Left ventricle myocardium inferior (tissue), 1 donor: ENCODE measurements around the gene PTGS1. TPM values are rescaled to one million over a fixed set of nuclear protein-coding genes. Genes with fewer than 3 reads are reported as not detected.

ENCODE experiments used
- DNase-seq: peaks from one replicate; pipeline ENCODE4 v3.0.0-alpha.2; 2020
- H3K27ac ChIP-seq: fragments of 200-600 bp; replicated peaks from 2 replicates; pipeline ENCODE4 v1.8.0; 2021
- H3K27me3 ChIP-seq: fragments of 200-600 bp; 2 replicates; pipeline ENCODE4 v1.8.0; 2021; ENCODE audit warnings: low read depth
- H3K36me3 ChIP-seq: fragments of 200-600 bp; 2 replicates; pipeline ENCODE4 v1.8.0; 2021
- H3K4me1 ChIP-seq: fragments of 200-600 bp; 2 replicates; pipeline ENCODE4 v1.8.0; 2021
- H3K4me3 ChIP-seq: fragments of 200-600 bp; 2 replicates; pipeline ENCODE4 v1.8.0; 2021; ENCODE audit warnings: mild to moderate bottlenecking, moderate library complexity
- H3K9me3 ChIP-seq: fragments of 200-600 bp; replicated peaks from 2 replicates; pipeline ENCODE4 v1.8.0; 2021
- intact Hi-C: fragments of 100-400 bp; cut with micrococcal nuclease; formaldehyde crosslinking; loops from one replicate; pipeline ENCODE4 v1.11.0; 2022
- total RNA-seq: library from RNA; stranded (reverse); fragmentation: NEBNext Ultra II Directional; extraction: Animal tissue kit (Norgen Biotek cat#: 25700); gene quantifications from one replicate; pipeline ENCODE4 v1.2.1, GENCODE V29; 2021
- TF ChIP-seq, protein P1 (sequence below): fragments of 200-600 bp; IDR thresholded peaks from 2 replicates; pipeline ENCODE4 v1.8.0; 2021; ENCODE audit warnings: antibody characterized with exemption, mild to moderate bottlenecking, borderline replicate concordance
- donor health status: DM: no; HTN: yes; CAD: no; lungs with severe emphysema.

PTGS1 gene
- total RNA-seq, 1 donor from 2014 or later, result 6.7 TPM

DNA sequence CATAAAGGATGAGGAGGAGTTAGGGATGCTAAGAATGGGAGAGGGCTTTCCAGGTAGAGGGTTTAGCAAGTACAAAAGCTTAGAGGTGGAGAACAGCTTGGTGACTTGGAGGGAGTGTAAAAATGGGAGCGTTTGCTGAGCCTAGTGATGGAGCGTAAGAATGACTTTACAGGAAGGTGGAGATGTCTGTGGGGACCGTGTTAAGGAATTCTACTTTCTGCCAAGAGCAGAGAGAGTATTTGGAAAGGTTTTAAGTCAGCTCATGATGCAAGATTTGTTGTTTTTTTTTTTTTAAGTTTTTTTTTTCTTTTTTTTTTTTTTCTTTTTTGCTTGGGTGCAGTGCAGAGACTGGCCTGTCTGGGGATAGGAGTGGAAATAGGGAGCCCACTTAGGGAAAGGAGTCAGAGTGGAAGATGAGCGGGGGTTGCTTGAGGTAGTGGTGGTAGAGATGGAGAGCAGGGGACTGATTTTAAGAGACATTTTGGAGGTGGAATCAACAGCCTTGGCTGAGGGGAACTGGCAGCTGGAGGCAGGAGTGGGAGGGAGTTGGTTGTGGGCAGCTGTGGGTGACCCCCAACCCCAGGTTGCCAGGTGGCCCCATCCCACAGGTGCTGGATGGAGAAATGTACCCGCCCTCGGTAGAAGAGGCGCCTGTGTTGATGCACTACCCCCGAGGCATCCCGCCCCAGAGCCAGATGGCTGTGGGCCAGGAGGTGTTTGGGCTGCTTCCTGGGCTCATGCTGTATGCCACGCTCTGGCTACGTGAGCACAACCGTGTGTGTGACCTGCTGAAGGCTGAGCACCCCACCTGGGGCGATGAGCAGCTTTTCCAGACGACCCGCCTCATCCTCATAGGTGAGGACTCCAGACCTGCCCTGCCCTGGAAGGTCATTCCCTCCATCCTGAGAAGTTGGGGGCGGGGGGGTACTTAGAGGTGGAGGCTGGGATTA, 12.4 kb downstream of the PTGS1 start:
- Histone ChIP-seq H3K4me3 (no peak overlapping the region), H3K36me3 (no peaks in the 10 kb centered on the region), H3K9me3 (peaks cover 10% of the 10 kb centered on the region), H3K27me3 (peaks cover 3% of the 10 kb centered on the region), H3K4me1 (peaks cover 4% of the 10 kb centered on the region), H3K27ac (no peak overlapping the region)
- TF ChIP-seq, protein P1, sequence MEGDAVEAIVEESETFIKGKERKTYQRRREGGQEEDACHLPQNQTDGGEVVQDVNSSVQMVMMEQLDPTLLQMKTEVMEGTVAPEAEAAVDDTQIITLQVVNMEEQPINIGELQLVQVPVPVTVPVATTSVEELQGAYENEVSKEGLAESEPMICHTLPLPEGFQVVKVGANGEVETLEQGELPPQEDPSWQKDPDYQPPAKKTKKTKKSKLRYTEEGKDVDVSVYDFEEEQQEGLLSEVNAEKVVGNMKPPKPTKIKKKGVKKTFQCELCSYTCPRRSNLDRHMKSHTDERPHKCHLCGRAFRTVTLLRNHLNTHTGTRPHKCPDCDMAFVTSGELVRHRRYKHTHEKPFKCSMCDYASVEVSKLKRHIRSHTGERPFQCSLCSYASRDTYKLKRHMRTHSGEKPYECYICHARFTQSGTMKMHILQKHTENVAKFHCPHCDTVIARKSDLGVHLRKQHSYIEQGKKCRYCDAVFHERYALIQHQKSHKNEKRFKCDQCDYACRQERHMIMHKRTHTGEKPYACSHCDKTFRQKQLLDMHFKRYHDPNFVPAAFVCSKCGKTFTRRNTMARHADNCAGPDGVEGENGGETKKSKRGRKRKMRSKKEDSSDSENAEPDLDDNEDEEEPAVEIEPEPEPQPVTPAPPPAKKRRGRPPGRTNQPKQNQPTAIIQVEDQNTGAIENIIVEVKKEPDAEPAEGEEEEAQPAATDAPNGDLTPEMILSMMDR, result no peak
- intact Hi-C loops, result no loop called here
- DNase-seq, result no peak

DNA sequence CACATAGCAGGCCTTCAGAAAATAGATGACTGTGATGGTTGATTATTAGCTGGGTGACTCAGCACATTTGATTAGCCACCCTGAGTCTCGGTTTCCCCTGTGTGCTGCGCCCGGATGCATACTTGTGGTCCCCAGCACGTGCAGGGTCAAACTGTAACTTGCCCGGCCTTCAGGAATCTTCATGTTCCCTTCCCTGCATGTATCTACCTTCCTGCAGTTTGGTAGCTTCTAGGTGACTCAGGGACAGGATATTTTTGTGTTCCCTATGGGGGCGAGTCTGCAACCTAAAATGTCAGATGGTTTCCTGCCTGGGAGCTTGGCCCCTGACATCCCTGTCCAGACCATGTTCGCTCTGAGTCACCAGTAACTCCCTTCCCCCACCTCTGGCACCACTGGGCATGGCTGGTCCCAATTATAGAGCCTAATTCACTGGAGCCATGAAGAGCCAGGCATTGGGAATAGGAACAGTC, 13.2 kb downstream of the PTGS1 start:
- peaks cover 4% of the 10 kb centered on the region for H3K4me1 ChIP-seq
- H3K27me3 ChIP-seq, result no peaks in the 10 kb centered on the region
- H3K36me3 ChIP-seq, result no peaks in the 10 kb centered on the region
- peaks cover 10% of the 10 kb centered on the region for H3K9me3 ChIP-seq
- no peak overlapping the region for H3K4me3 ChIP-seq
- TF ChIP-seq, protein P1, result no peak
- DNase-seq, result no peak
- H3K27ac ChIP-seq, result no peak overlapping the region
- intact Hi-C loops, result no loop called here

DNA sequence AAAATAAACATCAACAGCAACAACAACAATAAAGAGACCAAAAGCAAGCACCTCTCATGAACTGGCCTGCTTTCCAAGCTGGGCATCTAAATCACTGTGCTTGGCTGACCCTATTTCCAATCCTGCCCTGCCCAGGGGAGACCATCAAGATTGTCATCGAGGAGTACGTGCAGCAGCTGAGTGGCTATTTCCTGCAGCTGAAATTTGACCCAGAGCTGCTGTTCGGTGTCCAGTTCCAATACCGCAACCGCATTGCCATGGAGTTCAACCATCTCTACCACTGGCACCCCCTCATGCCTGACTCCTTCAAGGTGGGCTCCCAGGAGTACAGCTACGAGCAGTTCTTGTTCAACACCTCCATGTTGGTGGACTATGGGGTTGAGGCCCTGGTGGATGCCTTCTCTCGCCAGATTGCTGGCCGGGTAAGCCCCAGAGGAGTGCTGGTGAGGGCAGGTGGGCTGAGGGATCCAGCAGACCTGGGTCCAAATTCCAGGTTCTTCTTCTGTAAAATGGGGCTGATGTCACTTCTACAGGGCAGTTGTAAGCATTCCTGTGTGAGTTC, 15.6 kb downstream of the PTGS1 start:
- Histone ChIP-seq H3K27ac (no peak overlapping the region), H3K36me3 (no peaks in the 10 kb centered on the region), H3K4me1 (peaks cover 4% of the 10 kb centered on the region), H3K4me3 (no peak overlapping the region), H3K9me3 (no peaks in the 10 kb centered on the region), H3K27me3 (peaks cover 3% of the 10 kb centered on the region)
- TF ChIP-seq, protein P1, result no peak
- intact Hi-C loops, result no loop called here
- no peak for DNase-seq

DNA sequence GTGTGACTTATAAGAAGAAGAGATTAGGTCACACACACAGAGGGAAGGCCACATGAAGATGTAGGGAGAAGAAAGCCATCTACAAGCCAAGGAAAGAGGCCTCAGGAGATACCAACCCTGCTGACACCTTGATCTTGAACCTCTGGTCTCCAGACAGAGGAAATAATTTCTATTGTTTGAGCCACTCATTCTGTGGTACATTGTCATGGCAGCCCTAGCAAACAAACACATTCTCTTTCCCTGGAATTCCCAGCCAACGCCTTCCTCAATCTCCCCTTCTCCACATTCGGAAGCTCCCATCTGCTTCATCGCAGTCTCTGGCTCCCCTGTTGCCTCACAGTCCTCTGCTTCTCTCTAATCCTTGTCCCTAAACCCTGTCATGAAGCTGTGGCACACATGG, 16.7 kb downstream of the PTGS1 start:
- Histone ChIP-seq H3K36me3 (no peaks in the 10 kb centered on the region), H3K27me3 (peaks cover 3% of the 10 kb centered on the region), H3K9me3 (no peaks in the 10 kb centered on the region), H3K4me1 (peaks cover 4% of the 10 kb centered on the region), H3K4me3 (no peak overlapping the region), H3K27ac (no peak overlapping the region)
- TF ChIP-seq, protein P1, result no peak
- no peak for DNase-seq
- intact Hi-C loops, result no loop called here

DNA sequence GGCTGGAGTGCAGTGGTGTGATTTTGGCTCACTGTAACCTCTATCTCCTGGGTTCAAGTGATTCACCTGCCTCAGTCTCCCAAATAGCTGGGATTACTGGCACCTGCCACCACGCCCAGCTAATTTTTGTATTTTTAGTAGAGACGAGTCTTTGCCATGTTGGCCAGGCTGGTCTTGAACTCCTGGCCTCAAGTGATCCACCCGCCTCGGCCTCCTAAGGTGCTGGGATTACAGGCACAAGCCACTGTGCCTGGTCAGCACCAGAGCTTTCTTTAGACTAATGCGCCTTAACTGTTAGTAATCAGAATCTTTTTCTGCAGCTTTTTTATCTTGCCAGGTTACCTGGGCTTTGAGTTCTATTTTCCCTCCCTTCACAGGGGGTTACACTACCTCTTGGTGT, 18.4 kb downstream of the PTGS1 start:
- no peak overlapping the region for H3K27ac ChIP-seq
- H3K36me3 ChIP-seq, result no peaks in the 10 kb centered on the region
- no peaks in the 10 kb centered on the region for H3K9me3 ChIP-seq
- TF ChIP-seq, protein P1, result no peak
- intact Hi-C loops, result no loop called here
- peaks cover 3% of the 10 kb centered on the region for H3K27me3 ChIP-seq
- H3K4me1 ChIP-seq, result peaks cover 7% of the 10 kb centered on the region
- no peak overlapping the region for H3K4me3 ChIP-seq
- no peak for DNase-seq
